Measurements from ENCODE around the gene DLGAP1.

The DLGAP1 gene

DNA sequence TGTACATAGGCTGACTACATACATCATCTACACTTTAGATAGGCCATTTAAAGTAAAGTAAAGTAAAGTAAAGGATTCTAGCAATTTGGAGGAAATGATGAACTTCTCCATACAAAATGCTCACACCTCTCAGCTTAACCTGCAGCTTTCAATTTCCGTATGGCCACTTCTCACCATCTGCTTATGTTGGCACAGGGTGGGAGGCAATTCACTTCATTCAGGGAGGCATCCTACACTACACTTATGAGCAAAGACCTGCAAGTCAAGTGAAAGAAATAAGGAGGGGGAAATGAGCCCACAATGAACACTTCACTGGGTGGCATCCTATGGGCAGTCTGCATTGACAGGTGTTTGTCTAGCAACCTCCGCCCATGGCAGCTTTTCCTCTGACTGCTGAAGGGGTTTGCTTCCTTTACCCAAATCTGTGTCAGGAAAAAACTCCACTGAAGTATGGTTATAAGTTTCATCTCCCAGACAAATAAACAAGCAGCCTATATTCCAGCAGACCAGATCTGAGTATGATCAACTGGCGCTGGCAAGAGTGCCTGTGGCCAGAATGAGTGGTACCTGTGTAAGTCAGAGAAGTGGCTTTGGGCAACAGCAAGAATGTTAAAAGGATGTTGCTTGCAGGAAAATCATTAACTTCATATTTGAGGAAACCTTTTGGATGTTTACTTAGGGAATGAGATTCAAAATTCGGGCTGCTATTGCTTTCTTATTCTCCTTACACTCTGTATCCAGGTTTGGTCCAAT lies 556.1 kb downstream of the DLGAP1 start:
- DNase-seq (ENCODE audit: low read depth) = no peak

DNA sequence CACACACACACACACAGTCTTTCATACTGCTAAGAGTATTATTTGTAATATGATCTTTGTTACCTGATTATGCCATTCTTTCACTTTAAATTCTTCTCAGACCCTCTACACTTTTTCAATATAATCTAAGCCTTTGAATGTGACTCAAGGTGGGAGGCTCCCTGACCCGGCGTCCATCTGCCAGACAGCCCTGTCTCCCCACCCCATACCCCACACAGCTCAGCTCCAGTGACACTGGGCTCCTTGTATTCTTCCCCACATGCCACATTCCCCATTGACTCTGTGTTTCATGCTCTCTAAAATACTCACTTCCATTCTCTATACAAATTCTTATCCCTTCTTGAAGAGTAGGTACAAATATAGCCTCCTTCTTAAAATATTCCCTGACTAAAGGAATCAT lies 563.0 kb downstream of the DLGAP1 start:
- no peak for DNase-seq (ENCODE audit: low read depth)

DNA sequence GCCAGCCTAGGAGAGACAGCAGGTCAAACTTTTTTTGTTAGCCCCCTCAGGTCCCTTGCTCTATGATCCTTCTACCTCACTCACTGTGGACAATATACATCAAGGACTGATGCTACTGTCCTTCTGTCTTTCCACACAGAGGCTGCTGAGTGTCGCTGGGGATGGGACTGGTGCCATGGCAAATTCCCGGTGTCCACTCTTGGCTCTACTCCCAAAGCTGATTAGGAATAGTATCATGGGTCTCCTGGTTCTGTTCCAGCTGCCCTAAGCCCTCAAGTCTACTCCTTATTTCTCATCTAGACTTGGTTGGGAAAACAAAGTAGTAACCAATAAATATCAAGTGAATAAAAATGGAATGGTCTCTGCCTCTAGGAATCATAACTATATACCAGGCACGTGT lies 563.9 kb downstream of the DLGAP1 start:
- DNase-seq (ENCODE audit: low read depth) = no peak

DNA sequence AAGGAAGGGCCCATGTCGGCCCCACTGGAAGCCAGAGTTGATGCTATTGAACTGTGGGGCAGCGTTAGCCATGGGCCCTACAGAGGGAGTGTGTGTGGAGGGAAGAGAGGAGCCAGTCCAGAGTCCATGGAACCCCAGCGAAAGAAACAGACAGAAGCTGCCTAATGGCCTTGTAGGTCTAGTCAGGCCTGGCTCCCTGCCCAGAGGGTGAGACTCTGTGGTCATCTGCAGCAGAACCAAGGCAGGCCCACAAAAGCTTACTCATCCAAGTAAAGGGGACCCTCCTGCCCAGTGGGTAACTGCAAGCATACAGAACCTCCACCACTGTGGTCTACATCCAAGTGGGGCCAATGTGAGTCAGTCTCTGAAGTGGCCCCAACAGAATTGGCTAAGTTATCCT lies 565.3 kb downstream of the DLGAP1 start:
- peak; percentile 69 for DNase-seq (ENCODE audit: low read depth)

DNA sequence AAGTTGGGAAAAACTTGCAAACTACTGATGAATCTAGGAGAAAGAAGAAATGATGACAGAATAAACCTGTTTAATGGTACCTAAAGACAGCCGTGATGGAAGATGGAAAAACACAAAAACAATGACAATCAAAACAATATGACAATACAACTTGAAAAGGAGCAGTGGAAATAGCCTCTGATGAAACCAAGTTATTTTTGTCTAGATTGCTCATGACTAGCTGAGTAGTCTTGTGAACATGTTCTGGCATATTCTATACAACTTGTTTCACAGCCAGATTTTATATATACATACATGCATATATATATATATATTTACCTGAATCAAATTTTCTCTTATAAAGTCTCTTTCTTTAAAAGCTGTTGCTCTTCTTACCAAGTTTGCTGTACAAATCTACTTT lies 566.0 kb downstream of the DLGAP1 start:
- no peak for DNase-seq (ENCODE audit: low read depth)

DNA sequence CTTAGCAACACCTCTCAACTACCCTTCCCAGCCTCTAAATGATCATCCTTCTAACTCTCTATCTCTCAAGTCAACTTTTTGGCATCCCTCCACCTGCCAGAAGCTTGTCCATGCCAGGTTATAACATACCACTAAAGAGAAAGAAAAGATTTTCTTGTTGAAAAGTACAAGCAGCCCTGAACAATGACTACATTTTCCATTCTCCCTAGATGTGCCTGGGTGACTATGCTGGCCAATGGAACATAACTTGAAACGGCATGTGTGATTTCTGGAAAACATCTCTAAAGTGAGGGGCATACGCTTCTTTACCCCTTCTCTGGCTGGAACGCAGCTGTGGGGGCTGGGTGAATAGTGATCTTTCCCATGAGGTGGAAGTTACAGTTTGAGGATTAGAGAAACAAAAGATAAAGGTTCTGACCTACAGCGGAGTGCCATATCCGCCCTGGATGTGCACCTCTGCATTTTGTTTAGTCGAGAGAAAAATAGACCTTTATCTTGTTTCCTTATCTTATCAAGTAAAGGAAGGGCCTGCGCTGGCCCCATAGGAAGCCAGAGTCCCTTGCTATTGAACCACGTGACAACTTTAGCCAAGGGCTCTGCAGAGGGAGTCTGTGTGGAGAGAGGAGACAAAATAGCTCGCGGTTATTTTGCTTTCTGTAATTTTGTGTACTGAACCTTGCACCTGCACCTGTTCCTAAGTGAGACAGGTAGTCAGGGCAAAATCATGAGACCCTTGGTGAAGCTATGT lies 568.4 kb downstream of the DLGAP1 start:
- DNase-seq (ENCODE audit: low read depth) = no peak

DNA sequence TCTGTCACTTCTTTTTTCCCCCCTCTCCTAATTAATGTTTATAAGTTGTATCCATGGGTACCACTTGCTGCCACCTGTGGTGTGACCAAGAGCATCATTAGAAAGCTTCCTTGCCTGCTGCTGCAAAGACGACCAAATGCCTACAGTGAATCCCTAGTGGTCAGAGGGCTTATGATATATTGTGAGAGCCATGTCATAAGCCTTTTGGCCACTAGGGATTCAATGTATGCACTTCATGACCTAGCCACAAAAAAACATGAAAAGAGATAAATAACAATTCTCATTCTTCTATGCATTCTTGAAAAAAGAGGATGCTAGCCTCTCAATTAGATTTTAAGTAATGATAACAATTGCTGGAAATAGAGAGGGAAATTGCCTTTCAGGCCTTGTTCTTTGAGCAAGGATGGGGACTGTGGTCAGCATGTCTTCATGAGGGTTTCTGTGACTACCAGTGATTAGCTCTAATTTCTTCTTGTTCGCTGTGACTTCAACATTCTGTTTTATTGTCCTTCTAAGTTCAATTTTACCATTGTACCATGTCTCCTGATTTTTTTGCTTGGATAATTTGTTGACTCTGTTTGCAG lies 569.8 kb downstream of the DLGAP1 start:
- peak; percentile 15 for DNase-seq (ENCODE audit: low read depth)

DNA sequence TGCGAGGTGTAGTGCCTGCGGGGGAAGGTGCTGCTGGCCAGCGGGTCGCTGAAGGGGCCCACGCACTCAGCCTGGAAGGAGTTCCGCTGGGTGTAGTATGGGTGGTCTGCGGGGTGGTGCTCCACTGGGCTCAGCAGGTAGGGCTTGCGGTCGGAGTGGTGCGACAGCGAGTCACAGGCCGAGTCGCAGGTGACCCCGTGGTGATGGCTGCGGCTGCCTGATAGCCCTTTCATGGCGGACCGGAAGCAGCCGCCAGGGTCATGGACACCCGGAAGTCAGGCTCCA lies 575.3 kb downstream of the DLGAP1 start:
- no peak for DNase-seq (ENCODE audit: low read depth)

DNA sequence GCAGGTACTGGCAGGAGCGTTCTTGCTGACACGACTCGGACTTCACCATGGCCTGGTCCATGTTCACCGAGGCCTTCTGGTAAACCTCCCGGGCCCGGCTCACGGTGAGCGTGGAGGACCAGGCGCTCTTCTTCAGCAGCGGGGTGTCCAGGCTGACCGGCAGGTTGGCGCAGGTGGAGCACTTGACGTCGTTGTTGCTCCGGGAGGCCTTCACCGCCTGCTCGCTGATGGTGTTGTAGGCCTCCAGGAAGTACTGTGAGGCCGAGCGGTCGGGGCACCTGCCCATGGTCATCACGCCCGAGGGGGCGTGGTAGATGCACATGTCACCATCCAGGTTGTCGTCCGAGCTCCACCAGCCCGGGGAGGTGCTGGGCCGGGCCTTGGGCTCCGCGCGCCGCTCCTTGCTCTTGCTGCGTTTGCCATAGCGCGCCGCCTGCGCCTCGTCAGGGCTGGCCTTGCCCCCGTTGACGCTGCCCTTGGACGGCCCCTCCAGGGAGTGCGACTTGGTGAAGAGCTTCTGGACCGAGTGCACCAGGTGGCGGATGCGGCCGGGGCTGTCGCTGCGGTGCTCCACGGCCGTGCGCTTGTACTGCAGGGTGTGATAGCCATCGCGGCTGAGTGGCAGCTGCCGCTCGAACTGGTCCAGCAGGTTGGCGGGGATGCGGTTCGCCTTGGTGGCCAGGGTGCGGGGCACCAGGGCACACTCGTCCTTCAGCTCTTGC lies 575.8 kb downstream of the DLGAP1 start:
- DNase-seq (ENCODE audit: low read depth) = no peak

DNA sequence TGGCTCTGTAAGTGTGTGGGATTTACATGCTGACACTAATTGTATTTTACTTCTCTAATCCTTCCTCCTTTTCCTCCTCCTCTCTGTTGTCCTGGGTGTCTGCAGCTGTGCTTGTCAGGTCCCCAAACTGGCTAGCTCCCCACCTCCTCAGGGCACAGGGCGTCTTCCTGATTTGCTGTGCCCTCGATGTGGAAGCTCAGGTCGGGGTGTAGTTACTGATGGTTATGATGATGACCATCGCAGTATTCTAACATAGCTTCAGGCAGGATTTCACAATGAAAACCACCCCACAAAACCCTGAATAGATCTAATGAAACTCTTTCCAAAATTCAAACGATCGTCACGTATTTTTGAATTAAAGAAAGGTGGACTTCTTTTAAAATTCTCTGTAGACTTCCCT lies 576.7 kb downstream of the DLGAP1 start:
- DNase-seq (ENCODE audit: low read depth) = no peak

DNA sequence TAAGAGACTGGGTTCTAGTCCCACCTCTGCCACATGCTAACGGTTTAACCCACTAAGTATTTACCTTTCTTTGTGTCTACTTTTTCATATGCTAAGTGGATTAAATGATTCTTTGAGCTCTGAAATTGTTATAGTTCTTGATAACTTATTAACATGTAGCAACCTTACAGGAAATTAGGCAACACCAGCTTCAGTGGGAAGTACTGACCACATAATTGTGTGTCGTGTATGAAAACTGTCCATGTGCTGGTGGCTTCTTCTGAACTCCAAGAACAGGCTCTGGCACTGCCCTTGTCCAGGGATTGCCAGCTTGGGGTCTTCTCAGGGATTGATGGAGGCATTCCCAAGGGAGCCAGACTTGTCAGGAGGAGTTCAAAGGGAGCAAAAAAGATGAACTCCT lies 577.4 kb downstream of the DLGAP1 start:
- peak; percentile 25 for DNase-seq (ENCODE audit: low read depth)

DNA sequence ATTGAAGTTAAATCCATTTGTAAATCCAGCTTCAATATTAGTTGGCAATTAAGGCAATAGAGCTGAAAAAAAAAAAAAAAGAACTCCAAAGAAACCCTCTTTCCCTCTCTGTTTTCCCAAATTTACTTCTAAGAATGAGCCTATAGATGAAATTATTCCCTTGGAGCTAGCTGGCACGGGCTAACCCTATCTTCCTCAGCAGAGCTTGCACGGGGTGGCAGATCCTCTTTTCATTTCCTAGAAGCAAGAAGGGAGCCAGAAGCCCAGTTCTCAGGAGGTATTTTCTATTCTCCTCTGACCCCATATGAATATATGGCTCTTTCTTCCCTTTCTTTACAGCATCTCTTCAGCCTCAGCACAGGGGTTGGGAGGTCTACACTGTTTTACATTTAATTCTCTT lies 579.1 kb downstream of the DLGAP1 start:
- no peak for DNase-seq (ENCODE audit: low read depth)

DNA sequence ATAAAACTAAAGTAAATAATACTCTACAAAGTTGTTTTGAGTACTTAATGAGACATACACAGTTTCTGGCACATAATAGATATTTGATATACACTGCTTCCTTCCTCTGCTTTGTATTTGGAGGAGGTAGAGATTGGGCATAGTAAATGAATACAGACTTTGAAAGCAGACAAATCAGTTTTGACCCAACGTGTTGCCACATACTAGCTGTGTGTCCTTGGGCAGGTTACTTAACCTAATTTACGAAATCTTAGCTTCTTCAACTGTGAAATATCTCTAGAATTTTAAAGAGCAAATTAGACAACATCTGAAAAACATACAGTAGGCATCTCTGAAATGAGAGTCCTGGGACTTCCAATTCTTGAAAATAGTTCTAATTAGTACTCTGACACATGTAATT lies 579.7 kb downstream of the DLGAP1 start:
- DNase-seq (ENCODE audit: low read depth) = no peak

DNA sequence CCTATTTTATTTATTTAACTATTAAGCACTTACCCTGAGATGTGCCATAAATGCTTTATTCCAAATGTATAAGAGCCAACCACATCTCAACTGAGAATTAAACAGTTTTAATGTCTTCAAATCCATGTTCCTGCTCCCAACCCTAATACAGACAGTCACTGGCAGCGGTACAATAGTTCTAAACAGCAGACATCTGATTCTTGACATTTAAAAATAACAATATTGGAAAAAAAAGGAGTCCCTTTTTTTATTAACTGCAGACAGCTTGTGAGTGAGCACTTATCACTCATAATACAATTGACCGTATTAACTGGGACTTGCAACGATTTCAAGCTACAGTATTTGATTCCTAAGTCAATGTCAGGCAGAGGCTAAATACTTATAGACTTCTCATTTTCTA lies 580.5 kb downstream of the DLGAP1 start:
- no peak for DNase-seq (ENCODE audit: low read depth)

DNA sequence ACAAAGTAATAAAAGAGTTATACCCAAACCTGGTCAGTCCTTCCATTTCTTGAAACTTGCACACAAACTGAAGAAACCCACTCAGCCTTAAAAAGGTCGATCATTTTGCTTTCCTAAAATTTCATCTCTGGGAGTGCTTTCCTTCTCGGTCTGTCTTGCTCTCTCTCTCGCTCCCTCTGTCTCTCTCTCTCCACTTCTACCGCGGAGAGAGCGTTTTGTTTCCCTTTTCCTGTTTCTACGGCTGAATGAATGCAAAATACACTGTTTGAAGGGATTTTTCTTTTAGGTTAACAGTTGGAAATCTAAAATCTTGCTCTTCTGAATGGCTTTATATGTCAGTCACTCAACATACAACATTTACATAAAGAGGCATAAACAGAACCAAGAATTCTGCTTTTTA lies 581.0 kb downstream of the DLGAP1 start:
- no peak for DNase-seq (ENCODE audit: low read depth)

DNA sequence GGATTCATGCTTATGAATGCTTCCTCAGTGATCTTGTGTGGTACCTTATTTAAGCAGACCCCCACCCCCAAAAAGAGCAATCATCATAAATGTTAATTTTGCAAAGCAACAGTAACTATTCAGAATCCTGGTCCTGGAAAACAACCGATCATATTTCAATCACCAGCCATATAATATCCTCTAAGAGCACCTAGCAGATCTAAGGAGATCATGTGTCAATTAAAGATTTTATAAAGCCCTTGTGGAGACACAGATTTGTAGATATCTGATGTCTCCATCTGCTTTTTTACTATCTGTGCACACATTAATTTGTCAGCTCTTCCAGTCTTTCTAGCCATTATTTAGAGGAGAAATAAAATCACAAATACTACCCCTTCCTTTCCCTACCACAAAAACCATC lies 581.4 kb downstream of the DLGAP1 start:
- DNase-seq (ENCODE audit: low read depth) = no peak

DNA sequence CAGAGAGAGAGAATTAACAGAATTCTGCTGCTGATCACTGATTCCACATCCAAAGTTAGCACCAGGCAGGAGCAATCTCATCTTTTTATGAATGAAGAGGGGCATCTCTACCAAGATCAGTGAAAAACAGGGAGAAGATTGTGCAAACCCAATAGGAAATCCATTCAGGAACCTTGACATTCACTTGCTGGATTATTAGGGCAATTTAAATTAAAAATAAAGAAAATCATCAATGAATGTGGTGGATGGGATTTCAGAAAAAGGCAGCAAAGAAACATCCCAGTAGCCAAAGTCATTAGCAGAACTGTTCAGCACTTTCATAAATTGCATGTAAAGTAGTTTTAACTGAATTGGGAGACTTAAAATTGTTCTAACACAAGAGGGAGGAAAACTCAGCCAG lies 581.9 kb downstream of the DLGAP1 start:
- DNase-seq (ENCODE audit: low read depth) = no peak

DNA sequence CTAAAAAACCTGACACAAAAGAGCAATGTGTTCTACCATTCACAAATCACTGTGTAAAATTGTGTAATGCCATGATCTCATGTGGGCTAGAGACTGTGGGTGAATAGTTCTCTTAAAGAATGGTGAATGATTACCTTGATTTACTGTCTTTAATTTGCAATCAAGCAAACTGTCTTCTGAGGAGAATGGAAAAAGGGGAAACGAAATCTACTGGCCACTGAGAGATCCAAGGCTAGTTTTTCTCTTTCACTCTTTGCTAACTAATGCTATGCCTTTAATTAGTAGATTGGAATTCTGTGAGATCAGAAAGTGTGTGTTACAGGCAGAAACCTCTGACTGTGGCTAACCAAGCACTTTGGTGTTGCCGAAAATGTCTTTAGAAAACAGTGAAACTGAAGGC lies 582.5 kb downstream of the DLGAP1 start:
- no peak for DNase-seq (ENCODE audit: low read depth)

DNA sequence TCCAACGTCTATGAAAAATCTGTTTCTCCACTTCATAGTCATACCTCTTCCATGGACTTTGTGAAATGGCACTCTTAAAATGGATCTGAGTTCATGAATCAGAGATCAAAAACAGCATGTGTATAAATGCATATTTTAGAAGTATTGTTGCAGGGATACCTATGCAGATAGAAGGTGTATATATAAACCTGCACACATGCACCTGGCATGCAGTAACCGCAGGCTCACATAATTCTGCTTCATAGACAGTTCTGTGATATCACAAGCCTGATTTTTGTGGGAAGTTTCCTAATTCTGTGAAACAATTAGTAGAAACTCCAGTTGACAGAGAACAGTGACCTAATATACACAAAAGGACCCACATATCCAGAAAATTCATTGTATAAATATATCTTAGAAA lies 583.4 kb downstream of the DLGAP1 start:
- no peak for DNase-seq (ENCODE audit: low read depth)

DNA sequence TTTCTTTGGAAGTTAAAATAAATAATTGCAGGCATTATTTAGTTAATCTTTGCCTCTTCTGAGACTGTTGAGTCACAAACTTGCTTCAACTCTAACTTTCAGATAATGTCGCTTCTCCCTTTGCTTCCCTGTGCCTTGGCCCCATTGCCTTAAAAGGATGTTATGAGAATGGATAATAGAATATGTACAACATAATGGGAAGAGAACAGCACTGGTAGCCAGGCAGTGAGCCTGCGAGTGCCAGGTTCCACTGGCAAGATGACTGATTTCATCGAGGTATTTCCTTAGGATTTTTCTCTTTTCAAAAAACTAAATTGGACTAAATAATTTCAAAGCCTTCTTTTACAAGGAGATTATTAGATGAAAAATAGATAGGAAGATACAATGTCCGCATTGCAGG lies 584.2 kb downstream of the DLGAP1 start:
- DNase-seq (ENCODE audit: low read depth) = no peak

DNA sequence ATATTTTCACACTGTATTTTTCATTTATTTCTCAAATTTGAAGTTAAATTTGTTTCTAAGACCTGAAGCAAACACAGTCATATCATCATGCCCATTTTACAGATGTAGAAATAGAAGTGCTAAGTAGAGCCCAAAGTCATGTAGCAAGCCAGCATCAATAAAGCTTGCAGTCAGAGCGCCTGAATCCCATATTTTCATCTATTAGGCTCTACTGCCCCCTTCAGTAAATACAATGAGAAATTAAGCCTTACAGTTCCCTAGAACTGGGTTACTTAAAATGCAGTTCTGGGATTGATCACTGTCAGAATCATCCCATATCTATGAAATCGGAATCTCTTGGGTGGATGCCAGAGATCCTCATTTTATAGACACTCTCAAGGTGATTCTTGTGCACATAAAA lies 585.3 kb downstream of the DLGAP1 start:
- peak; percentile 73 for DNase-seq (ENCODE audit: low read depth)

DNA sequence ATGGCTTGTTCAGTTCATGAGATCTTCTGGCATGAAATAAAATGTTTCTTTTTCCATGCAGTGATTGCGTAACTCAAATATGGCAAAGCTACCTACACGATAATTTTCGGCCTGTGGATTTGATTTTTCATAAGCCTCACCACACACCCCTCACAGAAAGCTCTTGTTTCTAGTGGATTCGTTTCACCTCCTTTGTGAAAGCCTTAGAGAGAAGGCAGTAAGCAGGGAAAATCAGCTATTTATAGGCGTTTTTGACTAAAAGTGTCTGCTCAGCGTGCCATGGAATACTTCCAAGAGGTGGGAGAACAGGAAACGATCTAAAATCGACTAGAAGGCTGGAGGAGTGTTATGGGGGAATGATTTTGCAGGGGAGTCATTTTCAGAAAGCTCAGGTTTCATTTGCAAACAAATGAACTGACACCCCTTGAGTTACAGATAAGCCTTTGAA lies 587.2 kb downstream of the DLGAP1 start:
- DNase-seq (ENCODE audit: low read depth) = peak; percentile 12

DNA sequence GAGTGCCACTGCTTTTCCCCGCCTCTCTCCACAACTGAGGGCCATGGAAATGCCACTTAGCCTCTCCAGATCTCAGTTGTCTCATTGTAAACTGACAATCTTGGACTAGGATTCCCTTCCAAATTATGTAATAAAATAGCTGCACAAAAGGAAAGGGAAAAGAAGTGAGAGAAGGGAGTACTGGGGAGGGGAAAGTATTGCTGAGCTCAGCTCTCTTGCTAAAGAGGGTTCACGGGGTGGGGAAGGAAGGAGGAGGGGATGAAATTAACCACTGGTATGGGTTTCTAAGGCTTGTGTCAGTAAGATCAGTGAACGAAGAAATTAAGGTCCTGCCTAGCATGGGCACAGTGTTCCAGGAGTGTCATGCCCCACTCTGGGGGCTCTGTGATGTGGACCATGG lies 587.9 kb downstream of the DLGAP1 start:
- DNase-seq (ENCODE audit: low read depth) = no peak
